ENCODE data around the gene MDGA2.

The MDGA2 gene

DNA sequence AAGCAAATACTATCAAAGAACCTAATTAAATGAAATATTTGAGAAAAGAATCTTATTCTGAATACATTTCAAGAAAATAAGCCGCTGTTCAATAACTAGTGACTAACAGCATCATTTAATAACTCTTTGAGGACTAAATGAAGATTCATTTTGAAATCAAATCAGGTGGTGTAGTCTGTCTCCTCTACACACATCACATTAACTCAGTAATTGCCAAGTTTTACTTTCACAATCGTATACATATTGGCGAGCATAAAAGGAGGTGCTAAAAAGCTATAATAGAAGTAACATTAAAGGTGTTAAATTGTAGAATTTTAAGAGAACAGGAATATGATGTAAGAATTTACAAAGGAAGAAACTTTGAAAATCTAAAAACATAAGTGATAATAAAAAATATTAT is 185.1 kb downstream of the MDGA2 start:
- Histone ChIP-seq H3K36me3 (ENCODE audit: control insufficient read depth, insufficient read depth, low read length) (no peaks in the 10 kb centered on the region), H3K4me3 (replicated peaks; ENCODE audit: low read depth, low read length) (no peak overlapping the region), H3K27me3 (replicated peaks; ENCODE audit: control insufficient read depth, insufficient read depth, low read length) (no peaks in the 10 kb centered on the region)
- no peak for DNase-seq (ENCODE audit: extremely low read depth, insufficient read length)
- TF ChIP-seq, protein P1, sequence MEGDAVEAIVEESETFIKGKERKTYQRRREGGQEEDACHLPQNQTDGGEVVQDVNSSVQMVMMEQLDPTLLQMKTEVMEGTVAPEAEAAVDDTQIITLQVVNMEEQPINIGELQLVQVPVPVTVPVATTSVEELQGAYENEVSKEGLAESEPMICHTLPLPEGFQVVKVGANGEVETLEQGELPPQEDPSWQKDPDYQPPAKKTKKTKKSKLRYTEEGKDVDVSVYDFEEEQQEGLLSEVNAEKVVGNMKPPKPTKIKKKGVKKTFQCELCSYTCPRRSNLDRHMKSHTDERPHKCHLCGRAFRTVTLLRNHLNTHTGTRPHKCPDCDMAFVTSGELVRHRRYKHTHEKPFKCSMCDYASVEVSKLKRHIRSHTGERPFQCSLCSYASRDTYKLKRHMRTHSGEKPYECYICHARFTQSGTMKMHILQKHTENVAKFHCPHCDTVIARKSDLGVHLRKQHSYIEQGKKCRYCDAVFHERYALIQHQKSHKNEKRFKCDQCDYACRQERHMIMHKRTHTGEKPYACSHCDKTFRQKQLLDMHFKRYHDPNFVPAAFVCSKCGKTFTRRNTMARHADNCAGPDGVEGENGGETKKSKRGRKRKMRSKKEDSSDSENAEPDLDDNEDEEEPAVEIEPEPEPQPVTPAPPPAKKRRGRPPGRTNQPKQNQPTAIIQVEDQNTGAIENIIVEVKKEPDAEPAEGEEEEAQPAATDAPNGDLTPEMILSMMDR (IDR thresholded peaks at IDR 0.05; ENCODE audit: insufficient read depth, low read length, poor library complexity, severe bottlenecking) = no peak

DNA sequence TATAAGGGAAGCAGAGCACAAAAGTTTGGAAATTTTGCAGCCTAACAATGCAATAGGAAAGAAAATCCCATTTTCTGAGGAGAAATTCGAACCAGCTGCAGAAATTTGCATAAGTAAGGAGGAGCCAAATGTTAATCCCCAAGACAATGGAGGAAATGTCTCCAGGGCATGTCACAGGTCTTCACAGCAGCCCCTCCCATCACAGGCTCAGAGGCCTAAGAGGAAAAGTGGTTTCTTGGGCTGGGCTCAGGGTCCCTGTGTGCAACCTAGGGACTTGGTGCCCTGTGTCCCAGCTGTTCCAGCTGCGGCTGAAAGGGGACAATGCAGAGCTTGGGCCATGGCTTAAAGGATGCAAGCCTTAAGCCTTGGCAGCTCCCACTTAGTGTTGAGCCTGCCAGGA is 190.0 kb downstream of the MDGA2 start:
- Histone ChIP-seq H3K4me3 (replicated peaks; ENCODE audit: low read depth, low read length) (no peak overlapping the region), H3K27me3 (replicated peaks; ENCODE audit: control insufficient read depth, insufficient read depth, low read length) (no peaks in the 10 kb centered on the region), H3K36me3 (ENCODE audit: control insufficient read depth, insufficient read depth, low read length) (no peaks in the 10 kb centered on the region)
- TF ChIP-seq, protein P1 (IDR thresholded peaks at IDR 0.05; ENCODE audit: insufficient read depth, low read length, poor library complexity, severe bottlenecking) = no peak
- DNase-seq (ENCODE audit: extremely low read depth, insufficient read length) = no peak

DNA sequence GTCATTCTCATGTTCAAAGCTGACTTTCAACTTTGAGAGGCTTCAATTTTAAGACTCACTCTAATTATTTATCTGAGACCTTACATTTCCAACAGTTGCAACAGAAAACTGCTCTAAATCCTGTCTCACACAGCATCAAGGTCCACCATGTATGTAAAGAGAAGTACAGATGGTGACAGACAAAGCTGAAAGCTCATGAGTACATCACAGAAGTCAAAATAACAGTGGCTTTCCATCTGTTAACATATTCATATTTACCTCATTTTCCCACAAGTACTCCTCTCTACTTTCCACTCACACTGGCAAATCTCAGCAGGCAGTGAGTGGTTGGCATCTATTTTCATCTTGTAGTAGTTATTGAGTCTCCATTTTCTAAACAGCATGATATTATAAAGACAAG is 192.0 kb downstream of the MDGA2 start:
- H3K36me3 ChIP-seq (ENCODE audit: control insufficient read depth, insufficient read depth, low read length) = no peaks in the 10 kb centered on the region
- no peak overlapping the region for H3K4me3 ChIP-seq (replicated peaks; ENCODE audit: low read depth, low read length)
- H3K27me3 ChIP-seq (replicated peaks; ENCODE audit: control insufficient read depth, insufficient read depth, low read length) = no peaks in the 10 kb centered on the region
- no peak for DNase-seq (ENCODE audit: extremely low read depth, insufficient read length)
- TF ChIP-seq, protein P1 (IDR thresholded peaks at IDR 0.05; ENCODE audit: insufficient read depth, low read length, poor library complexity, severe bottlenecking) = no peak

DNA sequence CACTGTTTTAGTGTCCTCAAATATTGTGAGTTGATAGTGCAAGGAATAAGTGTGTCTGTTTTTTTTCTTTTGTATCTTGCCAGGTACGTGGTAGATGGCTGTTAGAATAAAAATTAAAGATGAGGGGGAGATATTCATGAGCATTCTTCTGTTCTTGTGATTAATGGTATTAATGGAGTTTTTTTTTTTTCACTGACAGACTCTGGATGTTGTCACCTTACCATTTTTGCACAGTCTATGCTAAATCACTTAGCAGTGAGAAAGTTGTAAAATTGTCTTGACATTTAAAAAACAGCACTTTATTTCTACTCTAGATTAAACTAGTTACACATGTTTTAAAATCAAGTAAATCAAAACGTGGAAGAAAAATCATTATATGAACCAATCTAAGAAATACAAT is 204.3 kb downstream of the MDGA2 start:
- TF ChIP-seq, protein P1 (IDR thresholded peaks at IDR 0.05; ENCODE audit: insufficient read depth, low read length, poor library complexity, severe bottlenecking) = no peak
- no peak for DNase-seq (ENCODE audit: extremely low read depth, insufficient read length)
- no peak overlapping the region for H3K4me3 ChIP-seq (replicated peaks; ENCODE audit: low read depth, low read length)
- H3K27me3 ChIP-seq (replicated peaks; ENCODE audit: control insufficient read depth, insufficient read depth, low read length) = no peaks in the 10 kb centered on the region
- H3K36me3 ChIP-seq (ENCODE audit: control insufficient read depth, insufficient read depth, low read length) = no peaks in the 10 kb centered on the region

DNA sequence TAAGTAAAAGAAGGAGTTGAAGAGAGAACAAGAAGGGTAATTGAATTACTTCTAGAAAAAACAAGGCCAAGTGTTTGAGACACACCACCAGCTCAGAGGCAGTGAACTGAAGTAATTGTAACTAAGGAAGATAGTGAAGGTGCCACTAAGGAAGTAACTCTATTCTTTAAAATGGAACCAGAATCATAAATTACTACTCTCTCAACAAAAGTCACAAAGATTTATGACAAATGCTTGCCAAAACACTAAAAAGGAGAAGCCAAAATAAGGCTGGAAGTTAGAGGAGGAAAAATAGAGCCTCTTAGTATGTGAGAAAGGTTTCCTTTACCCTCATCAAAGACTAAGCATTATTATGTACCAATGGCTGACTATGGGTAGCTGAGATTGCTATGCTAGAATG is 208.5 kb downstream of the MDGA2 start:
- TF ChIP-seq, protein P1 (IDR thresholded peaks at IDR 0.05; ENCODE audit: insufficient read depth, low read length, poor library complexity, severe bottlenecking) = no peak
- DNase-seq (ENCODE audit: extremely low read depth, insufficient read length) = no peak
- Histone ChIP-seq H3K27me3 (replicated peaks; ENCODE audit: control insufficient read depth, insufficient read depth, low read length) (no peaks in the 10 kb centered on the region), H3K36me3 (ENCODE audit: control insufficient read depth, insufficient read depth, low read length) (no peaks in the 10 kb centered on the region), H3K4me3 (replicated peaks; ENCODE audit: low read depth, low read length) (no peak overlapping the region)

DNA sequence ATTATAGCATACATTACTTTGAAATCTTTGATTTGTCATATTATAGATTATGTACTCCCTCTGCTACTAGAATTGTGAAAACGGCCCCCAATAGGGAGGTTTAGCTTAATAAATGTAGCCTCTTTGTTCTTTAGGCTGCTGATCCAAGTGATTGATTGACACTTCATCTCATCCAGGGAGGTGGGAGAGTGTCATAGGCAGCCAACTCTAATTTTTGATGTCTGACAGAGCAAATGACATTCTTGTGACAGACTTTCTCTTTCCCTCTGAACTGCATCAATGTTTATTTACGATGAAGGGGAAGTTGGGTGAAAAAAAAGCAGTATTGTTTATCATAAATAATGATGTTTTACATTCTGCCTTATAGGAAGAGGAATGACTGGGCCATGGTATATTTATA is 221.4 kb downstream of the MDGA2 start:
- Histone ChIP-seq H3K4me3 (replicated peaks; ENCODE audit: low read depth, low read length) (no peak overlapping the region), H3K27me3 (replicated peaks; ENCODE audit: control insufficient read depth, insufficient read depth, low read length) (no peaks in the 10 kb centered on the region), H3K36me3 (ENCODE audit: control insufficient read depth, insufficient read depth, low read length) (no peaks in the 10 kb centered on the region)
- no peak for DNase-seq (ENCODE audit: extremely low read depth, insufficient read length)
- TF ChIP-seq, protein P1 (IDR thresholded peaks at IDR 0.05; ENCODE audit: insufficient read depth, low read length, poor library complexity, severe bottlenecking) = no peak

Measured in GM06990 (cell line).